WTC11 (cell line): ENCODE data around the gene BROX. TPM values are rescaled to one million over a fixed set of nuclear protein-coding genes. Genes with fewer than 3 reads are reported as not detected.
"Not testable (repeated sequence)": the region's sequence is repeated elsewhere in the genome, so short reads cannot be mapped to it uniquely, and the experiment has no call there.

Source experiments
- ATAC-seq: fragments of 200-7000 bp; cut with Tn5 transposase; 2 replicates; pipeline ENCODE4 v1.10.0; 2021; ENCODE audit warnings: mild to moderate bottlenecking, moderate library complexity
- CTCF ChIA-PET: fragments of 300-600 bp; sonication (Branson Sonifier 250); formaldehyde crosslinking; loops from one replicate; lab custom pipeline; 2021; ENCODE audit warnings: antibody characterized with exemption; lab: Charles Lee
- POLR2A ChIA-PET: fragments of 350-600 bp; sonication (Branson Sonifier 250); formaldehyde crosslinking; loops from one replicate; lab custom pipeline; 2021; ENCODE audit warnings: antibody characterized with exemption; lab: Charles Lee
- DNase-seq: peaks from one replicate; pipeline ENCODE4 v3.0.0; 2021; ENCODE audit warnings: low spot score
- H3K27ac Mint-ChIP-seq: 2 replicates; pipeline ENCODE4 v1.8.0; 2021; ENCODE audit warnings: mixed read lengths
- H3K27me3 Mint-ChIP-seq: 2 replicates; pipeline ENCODE4 v1.8.0; 2021; ENCODE audit warnings: low read depth, mild to moderate bottlenecking, moderate library complexity, mixed read lengths
- H3K36me3 Mint-ChIP-seq: 2 replicates; pipeline ENCODE4 v1.8.0; 2021; ENCODE audit warnings: mixed read lengths
- H3K4me1 Mint-ChIP-seq: 2 replicates; pipeline ENCODE4 v1.8.0; 2022; ENCODE audit warnings: mixed read lengths
- H3K4me3 Mint-ChIP-seq: 2 replicates; pipeline ENCODE4 v1.8.0; 2021; ENCODE audit warnings: mild to moderate bottlenecking, moderate library complexity, mixed read lengths
- H3K9me3 Mint-ChIP-seq: 2 replicates; pipeline ENCODE4 v1.8.0; 2021; ENCODE audit warnings: mixed read lengths
- ATF1 ChIP-seq: sonication (generic); formaldehyde crosslinking; IDR thresholded peaks from 2 replicates; pipeline ENCODE4 v1.8.1; 2023; ENCODE audit warnings: mild to moderate bottlenecking, moderate library complexity, missing genetic modification reagents
- CREB1 ChIP-seq: sonication (generic); formaldehyde crosslinking; IDR thresholded peaks from 2 replicates; pipeline ENCODE4 v1.8.0; 2023; ENCODE audit warnings: mild to moderate bottlenecking, missing genetic modification reagents
- ESRRA ChIP-seq: sonication (generic); formaldehyde crosslinking; IDR thresholded peaks from 2 replicates; pipeline ENCODE4 v1.8.1; 2022; ENCODE audit warnings: mild to moderate bottlenecking, missing genetic modification reagents, borderline replicate concordance
- FOXP1 ChIP-seq: sonication (generic); formaldehyde crosslinking; IDR thresholded peaks from 2 replicates; pipeline ENCODE4 v1.8.0; 2022; ENCODE audit warnings: missing genetic modification reagents, mild to moderate bottlenecking, moderate library complexity, borderline replicate concordance
- HMGA2 ChIP-seq: fragments of 250-450 bp; sonication (Bioruptor Pico); IDR thresholded peaks from 2 replicates; pipeline ENCODE4 v1.4.0; 2021; ENCODE audit warnings: mild to moderate bottlenecking, moderate library complexity
- NR2C2 ChIP-seq: sonication (generic); formaldehyde crosslinking; IDR thresholded peaks from 2 replicates; pipeline ENCODE4 v1.8.0; 2022; ENCODE audit warnings: mild to moderate bottlenecking, missing genetic modification reagents
- PRRX2 ChIP-seq: fragments of 250-450 bp; sonication (Bioruptor Pico); IDR thresholded peaks from 2 replicates; pipeline ENCODE4 v1.8.0; 2021; ENCODE audit warnings: mild to moderate bottlenecking
- RORB ChIP-seq: fragments of 250-450 bp; sonication (Bioruptor Pico); IDR thresholded peaks from 2 replicates; pipeline ENCODE4 v1.9.0; 2021; ENCODE audit warnings: mild to moderate bottlenecking
- ZNF138 ChIP-seq: sonication (generic); formaldehyde crosslinking; conservative IDR thresholded peaks from 2 replicates; pipeline ENCODE4 v1.8.1; 2022; ENCODE audit warnings: mild to moderate bottlenecking, moderate library complexity, missing genetic modification reagents
- ZNF416 ChIP-seq: fragments of 250-450 bp; sonication (Bioruptor Pico); IDR thresholded peaks from 2 replicates; pipeline ENCODE4 v1.9.0; 2021; ENCODE audit warnings: mild to moderate bottlenecking, inconsistent platforms
- total RNA-seq: library from RNA; stranded (reverse); gene quantifications from 3 replicates; pipeline ENCODE4 v1.2.3, GENCODE V29; 2021
- TF ChIP-seq, protein P1 (sequence below): sonication (generic); formaldehyde crosslinking; IDR thresholded peaks from 2 replicates; pipeline ENCODE4 v1.8.0; 2023; ENCODE audit warnings: missing genetic modification reagents
- TF ChIP-seq, protein P2 (sequence below): fragments of 250-450 bp; sonication (Bioruptor Pico); IDR thresholded peaks from 2 replicates; pipeline ENCODE4 v2.1.2; 2022; ENCODE audit warnings: mild to moderate bottlenecking, moderate library complexity
- TF ChIP-seq, protein P3 (sequence below): sonication (generic); formaldehyde crosslinking; IDR thresholded peaks from 2 replicates; pipeline ENCODE4 v1.8.1; 2022; ENCODE audit warnings: mild to moderate bottlenecking, missing genetic modification reagents, moderate library complexity, borderline replicate concordance
- TF ChIP-seq, protein P4 (sequence below): sonication (generic); formaldehyde crosslinking; IDR thresholded peaks from 2 replicates; pipeline ENCODE4 v1.8.0; 2023; ENCODE audit warnings: missing genetic modification reagents, mild to moderate bottlenecking, borderline replicate concordance
- TF ChIP-seq, protein P5 (sequence below): sonication (generic); formaldehyde crosslinking; IDR thresholded peaks from 2 replicates; pipeline ENCODE4 v1.8.1; 2022; ENCODE audit warnings: low read depth, missing genetic modification reagents, borderline replicate concordance
- TF ChIP-seq, protein P6 (sequence below): sonication (generic); formaldehyde crosslinking; IDR thresholded peaks from 2 replicates; pipeline ENCODE4 v1.8.1; 2023; ENCODE audit warnings: mild to moderate bottlenecking, missing genetic modification reagents, moderate library complexity
- TF ChIP-seq, protein P7 (sequence below): sonication (generic); formaldehyde crosslinking; IDR thresholded peaks from 2 replicates; pipeline ENCODE4 v1.8.0; 2022; ENCODE audit warnings: mild to moderate bottlenecking, missing genetic modification reagents
- TF ChIP-seq, protein P8 (sequence below): sonication (generic); formaldehyde crosslinking; IDR thresholded peaks from 2 replicates; pipeline ENCODE4 v1.8.0; 2022; ENCODE audit warnings: mild to moderate bottlenecking, missing genetic modification reagents
- TF ChIP-seq, protein P9 (sequence below): fragments of 250-450 bp; sonication (Bioruptor Pico); IDR thresholded peaks from 2 replicates; pipeline ENCODE4 v1.9.0; 2021; ENCODE audit warnings: mild to moderate bottlenecking

Gene BROX
- total RNA-seq, 1 experiment from 2014 or later, result 27.1 TPM

DNA sequence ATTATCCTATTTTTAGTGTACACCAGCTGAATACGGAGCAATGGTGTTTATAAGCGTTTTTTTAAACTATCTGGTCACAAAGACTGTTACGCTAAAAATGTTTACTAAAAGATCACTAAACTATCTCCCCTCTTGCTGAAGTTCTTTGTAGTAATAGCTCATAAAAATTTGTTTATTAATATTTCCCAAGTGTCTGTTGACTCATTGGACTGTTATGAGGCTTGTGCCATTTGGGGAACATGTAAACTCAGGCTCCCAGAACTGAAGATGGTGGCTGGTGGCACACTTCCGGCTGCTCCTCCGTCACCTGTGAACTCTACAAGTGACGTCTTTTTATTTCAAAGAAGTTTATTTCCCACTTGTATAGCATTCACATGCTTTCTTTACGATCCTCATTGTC, 46.4 kb upstream of the BROX start:
- ChIA-PET CTCF (no interaction called here), POLR2A (no interaction called here)
- DNase-seq, result no peak
- Mint-ChIP-seq H3K4me3 (no peak overlapping the region), H3K27me3 (no peaks in the 10 kb centered on the region), H3K36me3 (peaks cover 62% of the 10 kb centered on the region), H3K9me3 (no peaks in the 10 kb centered on the region), H3K4me1 (no peaks in the 10 kb centered on the region), H3K27ac (no peak overlapping the region)
- no peak for ATAC-seq
- no peak for TF ChIP-seq FOXP1 (CRISPR knock-in tag)
- TF ChIP-seq, protein P1, sequence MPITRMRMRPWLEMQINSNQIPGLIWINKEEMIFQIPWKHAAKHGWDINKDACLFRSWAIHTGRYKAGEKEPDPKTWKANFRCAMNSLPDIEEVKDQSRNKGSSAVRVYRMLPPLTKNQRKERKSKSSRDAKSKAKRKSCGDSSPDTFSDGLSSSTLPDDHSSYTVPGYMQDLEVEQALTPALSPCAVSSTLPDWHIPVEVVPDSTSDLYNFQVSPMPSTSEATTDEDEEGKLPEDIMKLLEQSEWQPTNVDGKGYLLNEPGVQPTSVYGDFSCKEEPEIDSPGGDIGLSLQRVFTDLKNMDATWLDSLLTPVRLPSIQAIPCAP, result no peak
- TF ChIP-seq HMGA2 (CRISPR knock-in tag), result no peak
- no peak for TF ChIP-seq ZNF138 (CRISPR knock-in tag)
- TF ChIP-seq, protein P2, sequence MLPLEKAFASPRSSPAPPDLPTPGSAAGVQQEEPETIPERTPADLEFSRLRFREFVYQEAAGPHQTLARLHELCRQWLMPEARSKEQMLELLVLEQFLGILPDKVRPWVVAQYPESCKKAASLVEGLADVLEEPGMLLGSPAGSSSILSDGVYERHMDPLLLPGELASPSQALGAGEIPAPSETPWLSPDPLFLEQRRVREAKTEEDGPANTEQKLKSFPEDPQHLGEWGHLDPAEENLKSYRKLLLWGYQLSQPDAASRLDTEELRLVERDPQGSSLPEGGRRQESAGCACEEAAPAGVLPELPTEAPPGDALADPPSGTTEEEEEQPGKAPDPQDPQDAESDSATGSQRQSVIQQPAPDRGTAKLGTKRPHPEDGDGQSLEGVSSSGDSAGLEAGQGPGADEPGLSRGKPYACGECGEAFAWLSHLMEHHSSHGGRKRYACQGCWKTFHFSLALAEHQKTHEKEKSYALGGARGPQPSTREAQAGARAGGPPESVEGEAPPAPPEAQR (CRISPR knock-in tag), result no peak
- no peak for TF ChIP-seq RORB (CRISPR knock-in tag)
- TF ChIP-seq, protein P3, sequence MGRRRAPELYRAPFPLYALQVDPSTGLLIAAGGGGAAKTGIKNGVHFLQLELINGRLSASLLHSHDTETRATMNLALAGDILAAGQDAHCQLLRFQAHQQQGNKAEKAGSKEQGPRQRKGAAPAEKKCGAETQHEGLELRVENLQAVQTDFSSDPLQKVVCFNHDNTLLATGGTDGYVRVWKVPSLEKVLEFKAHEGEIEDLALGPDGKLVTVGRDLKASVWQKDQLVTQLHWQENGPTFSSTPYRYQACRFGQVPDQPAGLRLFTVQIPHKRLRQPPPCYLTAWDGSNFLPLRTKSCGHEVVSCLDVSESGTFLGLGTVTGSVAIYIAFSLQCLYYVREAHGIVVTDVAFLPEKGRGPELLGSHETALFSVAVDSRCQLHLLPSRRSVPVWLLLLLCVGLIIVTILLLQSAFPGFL (CRISPR knock-in tag), result no peak
- no peak for TF ChIP-seq PRRX2
- TF ChIP-seq ESRRA (CRISPR knock-in tag), result no peak
- TF ChIP-seq, protein P4, sequence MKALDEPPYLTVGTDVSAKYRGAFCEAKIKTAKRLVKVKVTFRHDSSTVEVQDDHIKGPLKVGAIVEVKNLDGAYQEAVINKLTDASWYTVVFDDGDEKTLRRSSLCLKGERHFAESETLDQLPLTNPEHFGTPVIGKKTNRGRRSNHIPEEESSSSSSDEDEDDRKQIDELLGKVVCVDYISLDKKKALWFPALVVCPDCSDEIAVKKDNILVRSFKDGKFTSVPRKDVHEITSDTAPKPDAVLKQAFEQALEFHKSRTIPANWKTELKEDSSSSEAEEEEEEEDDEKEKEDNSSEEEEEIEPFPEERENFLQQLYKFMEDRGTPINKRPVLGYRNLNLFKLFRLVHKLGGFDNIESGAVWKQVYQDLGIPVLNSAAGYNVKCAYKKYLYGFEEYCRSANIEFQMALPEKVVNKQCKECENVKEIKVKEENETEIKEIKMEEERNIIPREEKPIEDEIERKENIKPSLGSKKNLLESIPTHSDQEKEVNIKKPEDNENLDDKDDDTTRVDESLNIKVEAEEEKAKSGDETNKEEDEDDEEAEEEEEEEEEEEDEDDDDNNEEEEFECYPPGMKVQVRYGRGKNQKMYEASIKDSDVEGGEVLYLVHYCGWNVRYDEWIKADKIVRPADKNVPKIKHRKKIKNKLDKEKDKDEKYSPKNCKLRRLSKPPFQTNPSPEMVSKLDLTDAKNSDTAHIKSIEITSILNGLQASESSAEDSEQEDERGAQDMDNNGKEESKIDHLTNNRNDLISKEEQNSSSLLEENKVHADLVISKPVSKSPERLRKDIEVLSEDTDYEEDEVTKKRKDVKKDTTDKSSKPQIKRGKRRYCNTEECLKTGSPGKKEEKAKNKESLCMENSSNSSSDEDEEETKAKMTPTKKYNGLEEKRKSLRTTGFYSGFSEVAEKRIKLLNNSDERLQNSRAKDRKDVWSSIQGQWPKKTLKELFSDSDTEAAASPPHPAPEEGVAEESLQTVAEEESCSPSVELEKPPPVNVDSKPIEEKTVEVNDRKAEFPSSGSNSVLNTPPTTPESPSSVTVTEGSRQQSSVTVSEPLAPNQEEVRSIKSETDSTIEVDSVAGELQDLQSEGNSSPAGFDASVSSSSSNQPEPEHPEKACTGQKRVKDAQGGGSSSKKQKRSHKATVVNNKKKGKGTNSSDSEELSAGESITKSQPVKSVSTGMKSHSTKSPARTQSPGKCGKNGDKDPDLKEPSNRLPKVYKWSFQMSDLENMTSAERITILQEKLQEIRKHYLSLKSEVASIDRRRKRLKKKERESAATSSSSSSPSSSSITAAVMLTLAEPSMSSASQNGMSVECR (CRISPR knock-in tag), result no peak
- TF ChIP-seq ATF1 (CRISPR knock-in tag), result no peak
- TF ChIP-seq, protein P5, sequence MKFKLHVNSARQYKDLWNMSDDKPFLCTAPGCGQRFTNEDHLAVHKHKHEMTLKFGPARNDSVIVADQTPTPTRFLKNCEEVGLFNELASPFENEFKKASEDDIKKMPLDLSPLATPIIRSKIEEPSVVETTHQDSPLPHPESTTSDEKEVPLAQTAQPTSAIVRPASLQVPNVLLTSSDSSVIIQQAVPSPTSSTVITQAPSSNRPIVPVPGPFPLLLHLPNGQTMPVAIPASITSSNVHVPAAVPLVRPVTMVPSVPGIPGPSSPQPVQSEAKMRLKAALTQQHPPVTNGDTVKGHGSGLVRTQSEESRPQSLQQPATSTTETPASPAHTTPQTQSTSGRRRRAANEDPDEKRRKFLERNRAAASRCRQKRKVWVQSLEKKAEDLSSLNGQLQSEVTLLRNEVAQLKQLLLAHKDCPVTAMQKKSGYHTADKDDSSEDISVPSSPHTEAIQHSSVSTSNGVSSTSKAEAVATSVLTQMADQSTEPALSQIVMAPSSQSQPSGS, result no peak
- TF ChIP-seq, protein P6, sequence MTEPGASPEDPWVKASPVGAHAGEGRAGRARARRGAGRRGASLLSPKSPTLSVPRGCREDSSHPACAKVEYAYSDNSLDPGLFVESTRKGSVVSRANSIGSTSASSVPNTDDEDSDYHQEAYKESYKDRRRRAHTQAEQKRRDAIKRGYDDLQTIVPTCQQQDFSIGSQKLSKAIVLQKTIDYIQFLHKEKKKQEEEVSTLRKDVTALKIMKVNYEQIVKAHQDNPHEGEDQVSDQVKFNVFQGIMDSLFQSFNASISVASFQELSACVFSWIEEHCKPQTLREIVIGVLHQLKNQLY (CRISPR knock-in tag), result no peak
- no peak for TF ChIP-seq CREB1
- TF ChIP-seq, protein P7, sequence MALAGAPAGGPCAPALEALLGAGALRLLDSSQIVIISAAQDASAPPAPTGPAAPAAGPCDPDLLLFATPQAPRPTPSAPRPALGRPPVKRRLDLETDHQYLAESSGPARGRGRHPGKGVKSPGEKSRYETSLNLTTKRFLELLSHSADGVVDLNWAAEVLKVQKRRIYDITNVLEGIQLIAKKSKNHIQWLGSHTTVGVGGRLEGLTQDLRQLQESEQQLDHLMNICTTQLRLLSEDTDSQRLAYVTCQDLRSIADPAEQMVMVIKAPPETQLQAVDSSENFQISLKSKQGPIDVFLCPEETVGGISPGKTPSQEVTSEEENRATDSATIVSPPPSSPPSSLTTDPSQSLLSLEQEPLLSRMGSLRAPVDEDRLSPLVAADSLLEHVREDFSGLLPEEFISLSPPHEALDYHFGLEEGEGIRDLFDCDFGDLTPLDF, result no peak
- TF ChIP-seq, protein P8, sequence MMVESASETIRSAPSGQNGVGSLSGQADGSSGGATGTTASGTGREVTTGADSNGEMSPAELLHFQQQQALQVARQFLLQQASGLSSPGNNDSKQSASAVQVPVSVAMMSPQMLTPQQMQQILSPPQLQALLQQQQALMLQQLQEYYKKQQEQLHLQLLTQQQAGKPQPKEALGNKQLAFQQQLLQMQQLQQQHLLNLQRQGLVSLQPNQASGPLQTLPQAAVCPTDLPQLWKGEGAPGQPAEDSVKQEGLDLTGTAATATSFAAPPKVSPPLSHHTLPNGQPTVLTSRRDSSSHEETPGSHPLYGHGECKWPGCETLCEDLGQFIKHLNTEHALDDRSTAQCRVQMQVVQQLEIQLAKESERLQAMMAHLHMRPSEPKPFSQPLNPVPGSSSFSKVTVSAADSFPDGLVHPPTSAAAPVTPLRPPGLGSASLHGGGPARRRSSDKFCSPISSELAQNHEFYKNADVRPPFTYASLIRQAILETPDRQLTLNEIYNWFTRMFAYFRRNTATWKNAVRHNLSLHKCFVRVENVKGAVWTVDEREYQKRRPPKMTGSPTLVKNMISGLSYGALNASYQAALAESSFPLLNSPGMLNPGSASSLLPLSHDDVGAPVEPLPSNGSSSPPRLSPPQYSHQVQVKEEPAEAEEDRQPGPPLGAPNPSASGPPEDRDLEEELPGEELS (CRISPR knock-in tag), result no peak
- no peak for TF ChIP-seq NR2C2 (CRISPR knock-in tag)
- TF ChIP-seq ZNF416 (CRISPR knock-in tag), result no peak
- TF ChIP-seq, protein P9, sequence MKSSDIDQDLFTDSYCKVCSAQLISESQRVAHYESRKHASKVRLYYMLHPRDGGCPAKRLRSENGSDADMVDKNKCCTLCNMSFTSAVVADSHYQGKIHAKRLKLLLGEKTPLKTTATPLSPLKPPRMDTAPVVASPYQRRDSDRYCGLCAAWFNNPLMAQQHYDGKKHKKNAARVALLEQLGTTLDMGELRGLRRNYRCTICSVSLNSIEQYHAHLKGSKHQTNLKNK, result no peak

DNA sequence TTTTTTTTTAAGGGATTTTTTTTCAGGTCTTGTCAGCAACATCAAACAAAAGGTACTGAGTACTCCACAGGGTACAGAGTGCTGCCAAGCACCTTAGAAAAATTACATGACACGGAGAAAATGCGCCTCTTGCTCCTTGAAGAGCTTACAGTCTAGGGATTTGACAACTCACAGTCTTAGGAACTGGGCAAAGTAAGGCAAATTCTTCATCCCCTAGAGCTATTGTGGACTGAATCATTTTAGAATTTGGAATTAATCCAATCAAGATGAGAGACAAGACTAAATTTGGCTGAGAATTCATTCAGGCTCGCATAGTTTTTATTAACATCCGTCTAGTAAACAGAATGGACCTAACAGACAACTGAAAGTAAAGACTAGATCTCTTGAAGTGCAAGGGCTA, 44.2 kb upstream of the BROX start:
- peaks cover 52% of the 10 kb centered on the region for H3K36me3 Mint-ChIP-seq
- H3K27ac Mint-ChIP-seq, POLR2A ChIA-PET, H3K27me3 Mint-ChIP-seq, DNase-seq, CTCF ChIA-PET, ATAC-seq, H3K4me1 Mint-ChIP-seq, H3K4me3 Mint-ChIP-seq, H3K9me3 Mint-ChIP-seq: not testable (repeated sequence)

DNA sequence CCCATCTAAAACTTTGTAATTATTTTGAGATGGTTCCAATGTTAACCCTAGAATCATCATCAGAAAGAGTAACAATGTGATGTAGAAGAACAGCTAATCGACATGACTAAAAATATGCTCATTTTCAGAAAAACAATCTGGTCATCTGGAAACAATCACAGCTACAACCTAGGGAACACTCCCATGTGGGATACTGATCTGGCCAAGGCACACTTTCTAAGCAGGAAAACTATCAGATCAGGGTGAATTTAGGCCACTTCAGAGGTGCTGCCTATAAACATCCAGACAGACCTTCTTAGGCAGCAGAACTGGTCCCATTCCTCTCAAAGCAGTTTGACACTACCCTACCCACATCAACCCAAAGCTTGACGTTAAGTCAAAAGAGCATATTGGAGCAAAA, 43.3 kb upstream of the BROX start:
- CTCF ChIA-PET, result not testable (repeated sequence)

More for the DNA sequence above, 43.3 kb upstream of the BROX start:
- POLR2A ChIA-PET, DNase-seq, ATAC-seq, H3K4me1 Mint-ChIP-seq, H3K27me3 Mint-ChIP-seq, H3K9me3 Mint-ChIP-seq, H3K4me3 Mint-ChIP-seq, H3K27ac Mint-ChIP-seq: not testable (repeated sequence)
- peaks cover 48% of the 10 kb centered on the region for H3K36me3 Mint-ChIP-seq
